GM12878 (cell line): ENCODE results near the gene MRTFA. TPM values are rescaled to one million over a fixed set of nuclear protein-coding genes. Genes with fewer than 3 reads are reported as not detected.

Source experiments
- ATAC-seq: fragments of 200-7000 bp; cut with Tn5 transposase; 3 replicates; pipeline ENCODE4 v1.9.1; 2020; ENCODE audit warnings: mild to moderate bottlenecking, moderate library complexity
- BruUV-seq: library from RNA; stranded (reverse); fragments of 400-500 nt; replicated peaks from 2 replicates; lab custom pipeline; 2021; lab: Mats Ljungman, UMichigan
- CTCF ChIA-PET: fragments of 300-600 bp; sonication (Branson Sonifier 250); formaldehyde crosslinking; extraction: SDS; loops from one replicate; lab custom pipeline; 2021; ENCODE audit warnings: inconsistent platforms; lab: Yijun Ruan, JAX
- POLR2A ChIA-PET: fragments of 350-600 bp; formaldehyde crosslinking; extraction: SDS; loops from one replicate; lab custom pipeline; 2021; ENCODE audit warnings: inconsistent platforms; lab: Charles Lee
- RAD21 ChIA-PET: fragments of 300-600 bp; sonication (Branson Sonifier 250); formaldehyde crosslinking; loops from one replicate; lab custom pipeline; 2023; ENCODE audit warnings: antibody characterized with exemption; ENCODE audit not compliant: unreplicated experiment; lab: Charles Lee
- SMC1A ChIA-PET: fragments of 300-600 bp; sonication (Branson Sonifier 250); formaldehyde crosslinking; loops from one replicate; lab custom pipeline; 2023; ENCODE audit not compliant: unreplicated experiment, uncharacterized antibody; lab: Charles Lee
- DNase-seq: peaks from one replicate; pipeline ENCODE4 v3.0.0-alpha.2; 2011; ENCODE audit warnings: low read depth, low spot score
- FAIRE-seq: peaks from 3 replicates; lab custom pipeline; 2011; peaks lifted over from hg19 to GRCh38; lab: Jason Lieb, UNC
- H2AFZ ChIP-seq: 2 replicates; pipeline ENCODE4 v1.6.0; 2011; ENCODE audit warnings: low read depth, low read length, control low read depth; ENCODE audit not compliant: control insufficient read depth
- H3K27ac ChIP-seq: 2 replicates; pipeline ENCODE4 v1.5.1; 2011; ENCODE audit warnings: control low read depth; ENCODE audit not compliant: control insufficient read depth, insufficient read depth
- H3K27me3 ChIP-seq, 2 experiments: replicated peaks in 1 of 2; 2 replicates each; pipeline versions ENCODE4 v1.6.0 to v1.6.1; 2011; ENCODE audit warnings: low read length in 1 of 2; ENCODE audit not compliant: control insufficient read depth in 2 of 2, insufficient read depth in 2 of 2
- H3K36me3 ChIP-seq, 2 experiments: 2 replicates each; pipeline ENCODE4 v1.5.1; 2011; ENCODE audit warnings: low read length in 1 of 2; ENCODE audit not compliant: control insufficient read depth in 2 of 2, insufficient read depth in 2 of 2
- H3K4me1 ChIP-seq: 2 replicates; pipeline ENCODE4 v1.6.1; 2011; ENCODE audit warnings: mild to moderate bottlenecking, low read length, moderate library complexity, mixed read lengths; ENCODE audit not compliant: control insufficient read depth, insufficient read depth
- H3K4me2 ChIP-seq: 2 replicates; pipeline ENCODE4 v1.6.0; 2011; ENCODE audit warnings: control low read depth; ENCODE audit not compliant: control insufficient read depth, insufficient read depth
- H3K4me3 ChIP-seq: fragments of 200-600 bp; sonication (generic); 2 replicates; pipeline ENCODE4 v1.5.1; 2016
- H3K79me2 ChIP-seq: 2 replicates; pipeline ENCODE4 v1.6.0; 2011; ENCODE audit warnings: low read length; ENCODE audit not compliant: control insufficient read depth, insufficient read depth
- H3K9ac ChIP-seq: 2 replicates; pipeline ENCODE4 v1.8.0; 2011; ENCODE audit warnings: low read length, control low read depth, mixed read lengths; ENCODE audit not compliant: control insufficient read depth, insufficient read depth
- H3K9me3 ChIP-seq: replicated peaks from 3 replicates; pipeline ENCODE4 v1.5.1; 2011; ENCODE audit warnings: mild to moderate bottlenecking, low read length; ENCODE audit not compliant: control insufficient read depth, insufficient read depth
- H4K20me1 ChIP-seq: 2 replicates; pipeline ENCODE4 v1.6.0; 2011; ENCODE audit not compliant: control insufficient read depth, insufficient read depth
- CREM ChIP-seq: IDR thresholded peaks from 2 replicates; pipeline ENCODE4 v1.6.1; 2014; ENCODE audit warnings: antibody characterized with exemption, low read depth
- HDAC2 ChIP-seq: fragments of 200-600 bp; sonication (generic); IDR thresholded peaks from 2 replicates; pipeline ENCODE4 v1.6.1; 2017
- JUNB ChIP-seq: IDR thresholded peaks from 2 replicates; pipeline ENCODE4 v1.6.1; 2016; ENCODE audit warnings: antibody characterized with exemption, mild to moderate bottlenecking
- MEF2B ChIP-seq: fragments of 450-650 bp; IDR thresholded peaks from 2 replicates; pipeline ENCODE4 v1.6.1; 2018; ENCODE audit warnings: mild to moderate bottlenecking, moderate library complexity; ENCODE audit not compliant: partially characterized antibody, poor library complexity, severe bottlenecking
- MYB ChIP-seq: fragments of 150-350 bp; IDR thresholded peaks from 2 replicates; pipeline ENCODE4 v1.6.1; 2014; ENCODE audit warnings: mild to moderate bottlenecking, low read depth, low read length, borderline replicate concordance
- NFXL1 ChIP-seq: fragments of 450-650 bp; IDR thresholded peaks from 2 replicates; pipeline ENCODE4 v1.6.1; 2017; ENCODE audit warnings: antibody characterized with exemption, mild to moderate bottlenecking, borderline replicate concordance
- RAD51 ChIP-seq: fragments of 450-650 bp; IDR thresholded peaks from 2 replicates; pipeline ENCODE4 v1.6.1; 2016; ENCODE audit warnings: moderate library complexity, mild to moderate bottlenecking, inconsistent platforms
- SMARCA5 ChIP-seq: fragments of 450-650 bp; IDR thresholded peaks from 2 replicates; pipeline ENCODE4 v1.6.1; 2017; ENCODE audit warnings: mild to moderate bottlenecking
- SUZ12 ChIP-seq: fragments of 200-600 bp; sonication (generic); IDR thresholded peaks from one replicate; pipeline ENCODE4 v1.6.1; 2018; ENCODE audit warnings: antibody characterized with exemption, mild to moderate bottlenecking; ENCODE audit not compliant: unreplicated experiment
- TCF7 ChIP-seq: IDR thresholded peaks from 2 replicates; pipeline ENCODE4 v1.6.1; 2014; ENCODE audit warnings: antibody characterized with exemption, borderline replicate concordance
- WRNIP1 ChIP-seq: IDR thresholded peaks from 2 replicates; pipeline ENCODE4 v1.6.1; 2011; ENCODE audit warnings: low read depth, low read length, improper control_type of control experiment, borderline replicate concordance
- ZNF384 ChIP-seq: IDR thresholded peaks from 2 replicates; pipeline ENCODE4 v1.6.1; 2012; ENCODE audit warnings: low read depth, mild to moderate bottlenecking, low read length, improper control_type of control experiment, borderline replicate concordance
- WGBS: methylation state at CpG from one replicate; pipeline ENCODE4 v1.1.6; 2016; ENCODE audit warnings: low lambda C conversion rate; ENCODE audit not compliant: insufficient replicate concordance, insufficient coverage; ENCODE audit errors: missing lambda C conversion rate; 5-methylcytosine and 5-hydroxymethylcytosine counted together
- in situ Hi-C: fragments of 300-500 bp; cut with MboI; formaldehyde crosslinking; loops from 9 replicates; pipeline ENCODE4 v1.14.3; 2018; ENCODE audit warnings: mixed read lengths
- intact Hi-C: fragments of 100-400 bp; cut with micrococcal nuclease; formaldehyde crosslinking; loops from one replicate; pipeline ENCODE4 v1.14.2; 2022; ENCODE audit not compliant: unreplicated experiment
- polyA plus RNA-seq, 11 experiments: library from polyadenylated mRNA; depleted of rRNA in 4 of 11; unstranded in 6 of 11; stranded (reverse) in 5 of 11; fragments of >200 nt; fragmentation: Nextera tagmentation in 4 of 11; fragmentation: Illumina TruSeq in 1 of 11; extraction: Ambion mirVana in 4 of 11; extraction: Trizol in 1 of 11; gene quantifications; 1 replicate in 1 of 11; 2 replicates in 10 of 11; pipeline versions ENCODE4 v1.2.1 to v1.2.3, GENCODE V29; 2011 to 2016; ENCODE audit warnings: inconsistent platforms in 2 of 11, missing spikeins in 2 of 11, low read depth in 1 of 11
- total RNA-seq, 4 experiments: library from RNA; depleted of rRNA in 3 of 4; stranded (reverse); fragments of >200 nt in 3 of 4; fragmentation: Illumina TruSeq in 1 of 4; extraction: Trizol in 1 of 4; gene quantifications; 2 replicates each; pipeline versions ENCODE4 v1.2.1 to v1.2.3, GENCODE V29; 2013 to 2021
- TF ChIP-seq, protein P1 (sequence below): fragments of 450-650 bp; IDR thresholded peaks from 2 replicates; pipeline ENCODE4 v1.6.1; 2018; ENCODE audit warnings: borderline replicate concordance, mild to moderate bottlenecking; ENCODE audit not compliant: partially characterized antibody
- TF ChIP-seq, protein P2 (sequence below): fragments of 450-650 bp; IDR thresholded peaks from 2 replicates; pipeline ENCODE4 v1.6.1; 2017; ENCODE audit warnings: low read depth, mild to moderate bottlenecking, moderate library complexity
- TF ChIP-seq, protein P3 (sequence below): fragments of 450-650 bp; IDR thresholded peaks from 2 replicates; pipeline ENCODE4 v1.6.1; 2018; ENCODE audit warnings: mild to moderate bottlenecking, low read depth, moderate library complexity; ENCODE audit not compliant: partially characterized antibody

MRTFA gene
- total and polyA plus RNA-seq, 10 of the 15 experiments (the other 5 are each of a cell fraction or from before 2014, with no cell fraction given), result 2.0 to 63.9 (median 17.9) TPM

DNA sequence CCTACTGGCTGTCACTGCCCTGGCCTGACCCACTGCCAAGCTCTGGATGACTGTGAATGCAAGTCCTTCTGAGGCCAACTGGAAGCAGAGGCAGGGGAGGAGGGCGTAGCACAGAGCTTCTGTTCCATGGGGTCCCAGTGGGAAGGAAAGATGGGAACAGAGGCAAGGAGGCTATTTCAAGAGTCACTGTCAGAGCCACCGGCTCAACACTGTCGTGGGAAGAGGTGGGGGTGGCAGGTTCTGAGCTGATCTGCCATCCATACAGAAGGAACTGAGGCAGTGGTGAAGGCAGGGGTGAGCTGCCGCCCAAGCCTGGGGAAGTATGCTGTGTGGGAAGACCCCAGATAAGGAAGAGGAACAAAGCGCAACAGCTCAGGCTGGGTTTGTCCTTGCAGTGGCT is 211.4 kb downstream of the MRTFA start (continued):
- TF ChIP-seq SMARCA5, result no peak
- TF ChIP-seq MYB, result no peak
- no peak for TF ChIP-seq WRNIP1
- no peak for TF ChIP-seq SUZ12
- TF ChIP-seq ZNF384, result no peak
- TF ChIP-seq NFXL1, result no peak

DNA sequence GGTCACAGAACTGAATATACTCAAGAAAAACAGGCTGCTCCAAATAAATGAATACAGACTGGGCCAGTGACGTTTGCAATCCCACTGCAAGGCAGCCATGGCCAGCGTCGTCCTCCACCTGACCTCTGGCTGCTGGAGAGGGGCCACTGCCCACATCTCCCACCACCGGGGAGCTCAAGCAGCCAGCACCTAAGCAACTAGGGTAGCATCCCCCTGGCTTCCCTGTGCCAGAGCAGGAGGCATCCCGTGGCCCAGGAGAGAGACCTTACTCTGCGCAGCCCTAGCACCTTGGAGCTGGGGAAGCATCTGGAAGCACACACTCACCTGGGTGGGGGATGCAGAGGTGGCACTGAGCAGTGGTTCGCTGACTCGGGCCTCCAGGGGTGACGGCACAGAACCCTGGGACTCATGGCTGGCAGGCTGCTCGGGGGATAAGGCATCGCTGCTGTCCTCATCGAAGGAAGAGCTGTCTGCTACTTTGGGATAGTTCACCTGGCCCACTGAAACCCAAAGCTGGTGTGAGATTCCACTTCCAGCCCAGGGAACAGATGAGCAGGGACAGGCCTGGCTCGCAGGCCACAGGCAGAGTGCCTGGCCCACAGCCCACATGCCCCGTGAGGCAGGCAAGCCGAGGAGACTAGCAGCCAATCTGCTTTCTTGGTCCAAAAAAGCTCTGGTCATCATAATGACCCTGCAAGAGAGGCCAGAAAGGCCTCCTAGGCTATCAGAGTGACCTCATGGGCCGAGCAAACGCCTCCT is 212.5 kb downstream of the MRTFA start:
- intact Hi-C loops, result no loop called here
- Histone ChIP-seq H3K79me2 (no peaks in the 10 kb centered on the region; the same call in none of the 2 replicates), H2AFZ (no peak overlapping the region), H3K27ac (no peak overlapping the region), H3K9me3 (no peaks in the 10 kb centered on the region), H4K20me1 (no peaks in the 10 kb centered on the region), H3K4me2 (no peak overlapping the region), H3K36me3 (peaks cover 65 to 69% of the 10 kb centered on the region in 2 experiments), H3K4me1 (no peaks in the 10 kb centered on the region), H3K9ac (no peak overlapping the region), H3K27me3 (no peaks in the 10 kb centered on the region), H3K4me3 (no peak overlapping the region)
- ChIA-PET RAD21 (no interaction called here), POLR2A (no interaction called here), SMC1A (no interaction called here), CTCF (interaction anchor here (0.8 to 1.7 kb wide), 2 partner anchors 9 to 13 kb away, joined by 3 read pairs; no protein-coding TSS in a partner anchor)
- DNase-seq (no peak), ATAC-seq (no peak), FAIRE-seq (no peak)
- BruUV-seq, result no TSS peak
- over 99% methylated on average over 17 of the region's 17 CpGs for WGBS
- in situ Hi-C loops, result no loop called here
- no peak for TF ChIP-seq MEF2B
- TF ChIP-seq, protein P1, sequence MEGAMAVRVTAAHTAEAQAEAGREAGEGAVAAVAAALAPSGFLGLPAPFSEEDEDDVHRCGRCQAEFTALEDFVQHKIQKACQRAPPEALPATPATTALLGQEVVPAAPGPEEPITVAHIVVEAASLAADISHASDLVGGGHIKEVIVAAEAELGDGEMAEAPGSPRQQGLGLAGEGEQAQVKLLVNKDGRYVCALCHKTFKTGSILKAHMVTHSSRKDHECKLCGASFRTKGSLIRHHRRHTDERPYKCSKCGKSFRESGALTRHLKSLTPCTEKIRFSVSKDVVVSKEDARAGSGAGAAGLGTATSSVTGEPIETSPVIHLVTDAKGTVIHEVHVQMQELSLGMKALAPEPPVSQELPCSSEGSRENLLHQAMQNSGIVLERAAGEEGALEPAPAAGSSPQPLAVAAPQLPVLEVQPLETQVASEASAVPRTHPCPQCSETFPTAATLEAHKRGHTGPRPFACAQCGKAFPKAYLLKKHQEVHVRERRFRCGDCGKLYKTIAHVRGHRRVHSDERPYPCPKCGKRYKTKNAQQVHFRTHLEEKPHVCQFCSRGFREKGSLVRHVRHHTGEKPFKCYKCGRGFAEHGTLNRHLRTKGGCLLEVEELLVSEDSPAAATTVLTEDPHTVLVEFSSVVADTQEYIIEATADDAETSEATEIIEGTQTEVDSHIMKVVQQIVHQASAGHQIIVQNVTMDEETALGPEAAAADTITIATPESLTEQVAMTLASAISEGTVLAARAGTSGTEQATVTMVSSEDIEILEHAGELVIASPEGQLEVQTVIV, result no peak
- TF ChIP-seq, protein P2, sequence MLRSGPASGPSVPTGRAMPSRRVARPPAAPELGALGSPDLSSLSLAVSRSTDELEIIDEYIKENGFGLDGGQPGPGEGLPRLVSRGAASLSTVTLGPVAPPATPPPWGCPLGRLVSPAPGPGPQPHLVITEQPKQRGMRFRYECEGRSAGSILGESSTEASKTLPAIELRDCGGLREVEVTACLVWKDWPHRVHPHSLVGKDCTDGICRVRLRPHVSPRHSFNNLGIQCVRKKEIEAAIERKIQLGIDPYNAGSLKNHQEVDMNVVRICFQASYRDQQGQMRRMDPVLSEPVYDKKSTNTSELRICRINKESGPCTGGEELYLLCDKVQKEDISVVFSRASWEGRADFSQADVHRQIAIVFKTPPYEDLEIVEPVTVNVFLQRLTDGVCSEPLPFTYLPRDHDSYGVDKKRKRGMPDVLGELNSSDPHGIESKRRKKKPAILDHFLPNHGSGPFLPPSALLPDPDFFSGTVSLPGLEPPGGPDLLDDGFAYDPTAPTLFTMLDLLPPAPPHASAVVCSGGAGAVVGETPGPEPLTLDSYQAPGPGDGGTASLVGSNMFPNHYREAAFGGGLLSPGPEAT, result no peak
- TF ChIP-seq TCF7, result no peak
- TF ChIP-seq JUNB, result no peak
- TF ChIP-seq CREM, result no peak
- no peak for TF ChIP-seq RAD51
- TF ChIP-seq, protein P3, sequence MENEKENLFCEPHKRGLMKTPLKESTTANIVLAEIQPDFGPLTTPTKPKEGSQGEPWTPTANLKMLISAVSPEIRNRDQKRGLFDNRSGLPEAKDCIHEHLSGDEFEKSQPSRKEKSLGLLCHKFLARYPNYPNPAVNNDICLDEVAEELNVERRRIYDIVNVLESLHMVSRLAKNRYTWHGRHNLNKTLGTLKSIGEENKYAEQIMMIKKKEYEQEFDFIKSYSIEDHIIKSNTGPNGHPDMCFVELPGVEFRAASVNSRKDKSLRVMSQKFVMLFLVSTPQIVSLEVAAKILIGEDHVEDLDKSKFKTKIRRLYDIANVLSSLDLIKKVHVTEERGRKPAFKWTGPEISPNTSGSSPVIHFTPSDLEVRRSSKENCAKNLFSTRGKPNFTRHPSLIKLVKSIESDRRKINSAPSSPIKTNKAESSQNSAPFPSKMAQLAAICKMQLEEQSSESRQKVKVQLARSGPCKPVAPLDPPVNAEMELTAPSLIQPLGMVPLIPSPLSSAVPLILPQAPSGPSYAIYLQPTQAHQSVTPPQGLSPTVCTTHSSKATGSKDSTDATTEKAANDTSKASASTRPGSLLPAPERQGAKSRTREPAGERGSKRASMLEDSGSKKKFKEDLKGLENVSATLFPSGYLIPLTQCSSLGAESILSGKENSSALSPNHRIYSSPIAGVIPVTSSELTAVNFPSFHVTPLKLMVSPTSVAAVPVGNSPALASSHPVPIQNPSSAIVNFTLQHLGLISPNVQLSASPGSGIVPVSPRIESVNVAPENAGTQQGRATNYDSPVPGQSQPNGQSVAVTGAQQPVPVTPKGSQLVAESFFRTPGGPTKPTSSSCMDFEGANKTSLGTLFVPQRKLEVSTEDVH, result no peak
- TF ChIP-seq HDAC2, result no peak
